ENCODE measurements around the gene PHGDH. TPM values are rescaled to one million over a fixed set of nuclear protein-coding genes. Genes with fewer than 3 reads are reported as not detected.

The PHGDH gene
- total and polyA plus RNA-seq, 9 of the 15 experiments (the other 6 are each of a cell fraction or from before 2014, with no cell fraction given): 6.7 to 84.2 (median 36.2) TPM

DNA sequence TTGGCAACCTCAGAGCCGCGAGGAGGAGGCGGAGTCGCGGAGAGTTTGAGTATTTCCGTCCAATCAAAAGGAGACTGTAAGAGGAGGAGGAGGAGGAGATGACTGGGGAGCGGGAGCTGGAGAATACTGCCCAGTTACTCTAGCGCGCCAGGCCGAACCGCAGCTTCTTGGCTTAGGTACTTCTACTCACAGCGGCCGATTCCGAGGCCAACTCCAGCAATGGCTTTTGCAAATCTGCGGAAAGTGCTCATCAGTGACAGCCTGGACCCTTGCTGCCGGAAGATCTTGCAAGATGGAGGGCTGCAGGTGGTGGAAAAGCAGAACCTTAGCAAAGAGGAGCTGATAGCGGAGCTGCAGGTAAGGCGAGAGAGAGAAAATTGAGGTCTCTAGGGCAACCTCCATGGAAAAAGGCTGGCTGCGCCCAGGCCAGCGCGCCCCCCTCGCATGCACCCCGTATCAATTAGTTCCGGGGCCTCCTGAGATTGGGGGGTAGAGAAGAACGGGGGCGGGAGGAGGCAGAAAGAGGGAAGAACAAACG lies at the start of gene PHGDH (continued):
- no peak for TF ChIP-seq GMEB1 (CRISPR knock-in tag; IDR thresholded peaks at IDR 0.05)
- TF ChIP-seq ATF7 (IDR thresholded peaks at IDR 0.05): peak; percentile 34; the same call in 1 of the 2 replicates
- peak; percentile 40 for TF ChIP-seq CHD1 (IDR thresholded peaks at IDR 0.05; ENCODE audit: low read length)
- TF ChIP-seq PHF20 (IDR thresholded peaks at IDR 0.05; ENCODE audit: partially characterized antibody): no peak
- TF ChIP-seq SUPT5H (IDR thresholded peaks at IDR 0.05): peak; percentile 66; the same call in 1 of the 2 replicates
- peak; percentile 51; the same call in 1 of the 2 replicates for TF ChIP-seq JUND (IDR thresholded peaks at IDR 0.05; ENCODE audit: borderline replicate concordance, low read depth, low read length)
- no peak; the same call in 2 of the 3 replicates for TF ChIP-seq JUND (tag; IDR thresholded peaks at IDR 0.05; ENCODE audit: borderline replicate concordance, low read depth, low read length)
- no peak for TF ChIP-seq MAFG (tag; conservative IDR thresholded peaks at IDR 0.05)
- TF ChIP-seq ZBTB33 (CRISPR knock-in tag; IDR thresholded peaks at IDR 0.05): peak; percentile 26; the same call in 1 of the 2 replicates
- TF ChIP-seq, protein P1, sequence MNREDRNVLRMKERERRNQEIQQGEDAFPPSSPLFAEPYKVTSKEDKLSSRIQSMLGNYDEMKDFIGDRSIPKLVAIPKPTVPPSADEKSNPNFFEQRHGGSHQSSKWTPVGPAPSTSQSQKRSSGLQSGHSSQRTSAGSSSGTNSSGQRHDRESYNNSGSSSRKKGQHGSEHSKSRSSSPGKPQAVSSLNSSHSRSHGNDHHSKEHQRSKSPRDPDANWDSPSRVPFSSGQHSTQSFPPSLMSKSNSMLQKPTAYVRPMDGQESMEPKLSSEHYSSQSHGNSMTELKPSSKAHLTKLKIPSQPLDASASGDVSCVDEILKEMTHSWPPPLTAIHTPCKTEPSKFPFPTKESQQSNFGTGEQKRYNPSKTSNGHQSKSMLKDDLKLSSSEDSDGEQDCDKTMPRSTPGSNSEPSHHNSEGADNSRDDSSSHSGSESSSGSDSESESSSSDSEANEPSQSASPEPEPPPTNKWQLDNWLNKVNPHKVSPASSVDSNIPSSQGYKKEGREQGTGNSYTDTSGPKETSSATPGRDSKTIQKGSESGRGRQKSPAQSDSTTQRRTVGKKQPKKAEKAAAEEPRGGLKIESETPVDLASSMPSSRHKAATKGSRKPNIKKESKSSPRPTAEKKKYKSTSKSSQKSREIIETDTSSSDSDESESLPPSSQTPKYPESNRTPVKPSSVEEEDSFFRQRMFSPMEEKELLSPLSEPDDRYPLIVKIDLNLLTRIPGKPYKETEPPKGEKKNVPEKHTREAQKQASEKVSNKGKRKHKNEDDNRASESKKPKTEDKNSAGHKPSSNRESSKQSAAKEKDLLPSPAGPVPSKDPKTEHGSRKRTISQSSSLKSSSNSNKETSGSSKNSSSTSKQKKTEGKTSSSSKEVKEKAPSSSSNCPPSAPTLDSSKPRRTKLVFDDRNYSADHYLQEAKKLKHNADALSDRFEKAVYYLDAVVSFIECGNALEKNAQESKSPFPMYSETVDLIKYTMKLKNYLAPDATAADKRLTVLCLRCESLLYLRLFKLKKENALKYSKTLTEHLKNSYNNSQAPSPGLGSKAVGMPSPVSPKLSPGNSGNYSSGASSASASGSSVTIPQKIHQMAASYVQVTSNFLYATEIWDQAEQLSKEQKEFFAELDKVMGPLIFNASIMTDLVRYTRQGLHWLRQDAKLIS (CRISPR knock-in tag; IDR thresholded peaks at IDR 0.05): 0 out of 2 replicates have a peak, but pooled peaks have one; percentile 13
- no peak for TF ChIP-seq CC2D1A (IDR thresholded peaks at IDR 0.05)
- peak; percentile 88 for TF ChIP-seq KDM5B (IDR thresholded peaks at IDR 0.05; ENCODE audit: insufficient replicate concordance, low read depth, low read length)
- no peak for TF ChIP-seq POLR3A (IDR thresholded peaks at IDR 0.05; ENCODE audit: borderline replicate concordance, extremely low read depth, insufficient read depth, insufficient read length)
- peak; percentile 21; the same call in 1 of the 2 replicates for TF ChIP-seq GTF2E2 (tag; IDR thresholded peaks at IDR 0.05)
- TF ChIP-seq ZKSCAN8 (CRISPR knock-in tag; IDR thresholded peaks at IDR 0.05): no peak
- 0 out of 2 replicates have a peak, but pooled peaks have one; percentile 16 for TF ChIP-seq SMARCE1 (IDR thresholded peaks at IDR 0.05)
- TF ChIP-seq MTF1 (CRISPR knock-in tag; IDR thresholded peaks at IDR 0.05; ENCODE audit: borderline replicate concordance): no peak

Measured in K562 (cell line).